Stimulated activated CD8-positive, alpha-beta memory T cell treated with anti-CD3 and anti-CD28 coated beads, Interleukin-4, amount 100 ng/mL, for 1 hour (primary cell): ENCODE data around the gene NUDT4B.
"Not testable (repeated sequence)": the region's sequence is repeated elsewhere in the genome, so short reads cannot be mapped to it uniquely, and the experiment has no call there.

ENCODE experiments used
- DNase-seq, 2 donors: peaks; one replicate each; pipeline ENCODE4 v3.0.0-alpha.2; 2020; ENCODE audit warnings: low read depth in 2 of 2, low spot score in 1 of 2

NUDT4B gene

GRCh38 chr1:148735538-148735937 is 13.0 kb upstream of the NUDT4B start:
- not testable (repeated sequence) for DNase-seq

- not testable (repeated sequence) for DNase-seq
These were observed 9.9 kb upstream of the NUDT4B start for GRCh38 chr1:148738667-148739066.

DNA sequence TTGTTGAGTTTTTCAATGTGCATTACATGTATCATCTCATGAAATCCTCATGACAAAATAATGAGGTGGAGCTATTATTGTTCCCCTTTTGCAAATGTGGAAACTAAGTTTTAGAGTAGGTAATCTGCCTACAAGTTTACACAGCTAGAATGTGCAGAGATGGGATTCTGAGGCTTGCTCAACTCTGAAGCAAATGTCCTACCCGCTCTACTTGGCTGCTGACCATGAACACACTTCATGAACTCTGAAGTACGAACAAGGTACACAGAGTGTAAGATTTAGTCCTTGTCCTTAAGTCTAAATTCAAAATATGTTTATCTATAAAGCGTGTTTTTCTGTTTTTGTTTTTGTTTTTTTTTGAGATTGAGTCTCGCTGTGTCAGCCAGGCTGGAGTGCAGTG is 5.4 kb upstream of the NUDT4B start:
- not testable (repeated sequence) for DNase-seq

DNA sequence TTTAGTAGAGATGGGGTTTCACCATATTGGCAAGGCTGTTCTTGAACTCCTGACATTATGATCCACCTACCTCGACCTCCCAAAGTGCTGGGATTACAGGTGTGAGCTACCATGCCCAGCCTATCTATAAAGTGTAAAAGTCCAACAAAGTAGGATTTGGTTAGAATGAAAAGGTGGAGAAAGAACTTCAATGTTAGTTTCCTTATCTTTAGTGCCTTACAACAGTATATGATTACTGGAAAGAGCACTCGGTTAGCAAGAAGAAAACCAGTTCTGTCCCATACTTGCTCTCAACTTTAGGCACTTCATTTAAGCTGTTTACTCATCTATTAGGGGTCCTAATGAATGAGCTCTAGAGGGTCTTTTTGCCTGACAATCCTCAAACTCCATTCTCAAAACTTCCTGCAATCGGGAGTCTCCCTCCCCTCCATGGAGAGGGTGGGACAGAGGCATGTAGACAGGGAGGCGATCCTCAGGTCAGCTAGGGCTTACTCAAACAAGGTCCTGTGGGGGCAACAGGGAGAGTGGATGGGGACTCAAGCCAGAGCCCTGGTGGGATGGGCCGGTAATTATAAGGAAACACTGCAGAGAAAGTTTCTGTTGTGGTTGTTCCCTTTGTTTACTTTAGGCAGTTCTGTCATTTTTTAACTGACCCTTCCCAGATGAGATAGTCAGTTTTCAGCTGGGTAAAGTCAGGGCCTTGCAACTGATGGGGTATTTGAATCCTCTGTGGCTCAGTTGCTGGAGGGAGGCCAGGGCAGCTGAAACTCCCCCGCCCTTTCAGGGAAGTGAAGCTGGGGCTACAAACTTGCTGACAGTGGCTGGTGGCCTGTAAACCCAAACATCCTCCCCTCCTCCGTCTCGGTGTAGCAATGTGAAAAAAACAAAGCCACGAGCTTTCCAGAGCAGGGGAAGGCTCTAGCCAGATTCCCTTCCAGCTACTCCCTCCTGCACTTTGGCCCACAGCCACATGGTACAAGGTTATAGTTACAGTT is 4.6 kb upstream of the NUDT4B start:
- not testable (repeated sequence) for DNase-seq

GRCh38 chr1:148749335-148749681 is 734 bp downstream of the NUDT4B start:
- DNase-seq, result not testable (repeated sequence)

GRCh38 chr1:148756231-148756630 is 7.7 kb downstream of the NUDT4B start:
- DNase-seq, result not testable (repeated sequence)

DNA sequence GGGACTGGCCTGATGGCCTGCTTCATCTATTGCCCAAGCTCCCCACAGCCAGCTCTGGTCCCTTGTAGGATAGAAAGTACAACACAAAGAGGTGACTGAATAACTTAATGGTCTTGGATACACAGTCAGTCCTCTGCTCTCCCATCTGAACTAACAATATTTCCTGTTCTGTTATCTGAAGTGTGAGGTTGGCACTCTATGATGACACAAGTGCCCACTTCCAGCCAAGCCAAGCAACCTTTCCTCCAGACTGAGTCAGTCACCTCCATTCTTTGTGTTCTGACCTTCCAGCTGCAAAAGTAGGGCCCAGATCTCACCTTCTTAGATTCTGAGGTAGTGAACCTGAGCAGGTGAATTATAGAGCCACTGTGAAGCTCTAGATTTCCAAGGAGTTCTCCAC is 8.9 kb downstream of the NUDT4B start:
- DNase-seq, result not testable (repeated sequence)

DNA sequence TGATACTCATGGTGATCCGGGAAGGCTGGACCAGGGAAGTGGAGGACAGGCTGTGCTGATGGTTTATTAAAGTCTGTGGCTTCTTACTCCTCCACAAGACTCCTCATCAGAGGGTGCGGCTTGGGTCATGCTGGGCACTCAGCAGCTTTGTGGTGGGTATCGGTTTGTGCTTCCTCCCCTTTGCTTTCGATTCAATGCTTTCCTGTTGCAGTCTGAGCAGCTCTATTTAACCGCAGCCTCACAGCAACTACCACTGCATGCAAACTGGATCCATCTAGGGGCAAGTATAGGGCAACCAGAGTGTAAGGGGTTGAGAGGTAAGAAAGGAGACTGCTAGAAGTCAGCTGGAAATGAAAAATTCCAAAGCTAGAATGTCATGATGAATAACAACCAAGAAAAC is 9.8 kb downstream of the NUDT4B start:
- not testable (repeated sequence) for DNase-seq

DNA sequence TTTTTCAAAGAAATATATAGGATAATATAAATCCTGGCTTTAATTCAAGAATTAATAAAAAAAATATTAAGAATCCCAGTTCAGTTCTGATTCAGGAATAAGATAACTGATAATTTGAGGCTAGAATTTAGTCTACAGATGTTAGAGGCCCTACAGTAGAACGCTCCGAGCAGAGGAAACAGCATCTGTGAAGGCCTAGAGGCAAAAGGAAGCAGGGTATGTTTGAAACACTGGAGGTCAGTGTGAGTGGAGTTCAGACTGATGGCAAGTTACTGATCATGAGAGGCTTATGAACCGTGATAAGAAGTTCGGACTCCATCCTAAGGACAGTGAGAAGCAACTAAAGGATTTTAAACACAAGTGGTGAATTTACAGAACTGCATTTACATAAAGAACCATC is 10.4 kb downstream of the NUDT4B start:
- not testable (repeated sequence) for DNase-seq

DNA sequence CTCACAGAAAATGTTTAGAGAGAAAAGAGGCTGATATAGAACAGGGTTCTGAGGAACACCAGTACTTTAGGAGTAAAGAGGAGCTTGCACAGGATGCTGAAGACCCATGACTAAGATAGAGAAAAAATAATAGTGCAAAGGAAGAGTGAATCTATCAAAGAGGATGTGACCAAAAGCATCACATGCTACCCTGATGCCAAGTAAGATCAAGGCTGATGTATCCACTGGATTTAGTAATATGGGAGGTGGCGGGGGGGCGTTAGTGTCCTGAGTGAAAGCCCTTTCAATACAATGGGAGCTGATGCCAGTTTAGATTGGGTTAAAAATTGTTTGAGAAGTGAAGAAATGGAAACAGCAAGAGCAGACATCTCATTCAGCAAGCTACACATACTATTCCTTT is 11.2 kb downstream of the NUDT4B start:
- DNase-seq, result not testable (repeated sequence)

DNA sequence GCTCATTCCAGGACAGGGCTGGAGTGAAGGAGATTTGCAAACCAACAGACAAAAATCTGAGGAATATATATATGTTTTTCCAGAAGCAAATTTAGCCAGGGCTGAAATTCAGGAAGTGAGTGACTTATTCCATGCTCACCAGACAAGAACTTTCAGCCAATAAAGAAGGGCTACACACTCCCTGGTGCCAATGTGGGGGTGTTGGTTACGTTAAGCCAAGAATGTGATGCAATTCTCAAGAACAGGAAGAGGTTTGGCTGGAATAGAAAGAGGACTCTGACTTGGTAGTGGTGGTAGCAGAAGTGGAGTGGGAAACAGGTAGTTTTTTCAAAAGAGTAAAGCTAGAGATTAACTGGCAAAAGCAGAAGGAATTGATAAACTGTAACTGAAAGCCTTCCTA is 11.6 kb downstream of the NUDT4B start:
- DNase-seq, result not testable (repeated sequence)

- not testable (repeated sequence) for DNase-seq
These were observed 12.8 kb downstream of the NUDT4B start for GRCh38 chr1:148761360-148761759.

DNA sequence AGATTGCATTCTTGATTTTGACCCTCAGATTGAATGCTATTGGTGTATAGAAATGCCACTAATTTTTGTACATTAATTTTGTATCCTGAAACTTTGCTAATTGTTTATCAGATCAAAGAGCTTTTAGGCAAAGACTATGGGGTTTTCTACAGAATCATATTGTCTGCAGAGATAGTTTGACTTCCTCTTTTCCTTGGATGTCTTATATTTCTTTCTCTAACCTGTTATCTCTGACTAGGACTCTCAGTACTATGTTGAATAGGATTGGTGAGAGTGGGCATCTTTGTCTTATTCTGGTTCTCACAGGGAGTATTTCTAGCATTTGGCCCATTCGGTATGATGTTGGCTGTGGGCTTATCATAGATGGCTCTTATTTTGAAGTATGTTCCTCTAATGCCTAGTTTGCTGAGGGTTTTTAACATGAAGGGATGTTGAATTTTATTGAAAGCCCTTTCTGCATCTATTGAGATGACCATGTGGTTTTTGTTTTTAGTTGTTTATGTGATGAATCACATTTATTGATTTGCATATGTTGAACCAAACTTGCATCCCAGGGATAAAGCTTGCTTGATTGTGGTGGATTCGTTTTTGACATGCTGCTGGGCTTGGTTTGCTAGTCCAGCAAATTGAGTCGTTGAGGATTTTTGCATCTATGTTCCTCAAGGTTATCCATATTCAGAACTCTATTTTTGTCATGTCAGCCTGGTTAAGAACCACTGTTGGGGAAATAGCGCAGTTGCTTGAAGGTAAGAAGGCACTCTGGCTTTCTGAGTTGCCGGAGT is 16.9 kb downstream of the NUDT4B start:
- DNase-seq, result not testable (repeated sequence)

DNA sequence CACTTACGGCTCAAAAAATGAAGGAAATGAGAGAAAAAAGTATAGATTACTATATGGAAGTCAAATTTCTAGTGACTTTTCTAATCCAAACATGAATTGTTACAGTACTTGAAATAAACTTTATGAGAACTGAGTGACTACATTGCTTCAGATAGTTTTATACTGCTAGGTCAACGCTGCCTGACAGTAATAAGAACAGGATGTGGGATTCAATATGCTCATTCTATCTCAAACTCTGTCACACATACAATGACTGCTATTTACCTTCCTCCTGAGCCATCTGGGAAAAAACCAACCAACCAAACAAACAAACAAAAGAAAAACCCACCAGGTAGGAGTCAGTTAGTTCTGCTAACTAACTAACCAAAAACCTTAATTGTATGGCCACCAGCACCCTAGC is 20.0 kb downstream of the NUDT4B start:
- not testable (repeated sequence) for DNase-seq

DNA sequence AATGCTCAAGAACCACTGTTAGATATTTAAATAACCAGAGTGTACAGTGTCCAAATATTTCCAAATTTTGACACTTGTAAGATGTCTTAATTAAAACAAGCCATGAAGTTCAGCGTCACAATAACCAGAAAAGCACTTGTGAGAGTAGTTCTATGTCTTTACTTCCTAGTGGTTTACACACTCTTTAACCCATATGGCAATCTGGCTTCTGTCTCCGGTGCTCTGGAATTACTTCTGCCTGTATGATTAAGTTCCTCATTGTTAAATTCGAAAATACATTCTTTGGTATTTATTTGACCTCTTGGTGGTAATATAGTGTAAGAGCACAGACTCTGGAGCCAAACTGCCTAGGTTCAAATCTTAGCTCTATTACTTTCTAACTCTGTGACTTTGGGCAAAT is 20.9 kb downstream of the NUDT4B start:
- not testable (repeated sequence) for DNase-seq

DNA sequence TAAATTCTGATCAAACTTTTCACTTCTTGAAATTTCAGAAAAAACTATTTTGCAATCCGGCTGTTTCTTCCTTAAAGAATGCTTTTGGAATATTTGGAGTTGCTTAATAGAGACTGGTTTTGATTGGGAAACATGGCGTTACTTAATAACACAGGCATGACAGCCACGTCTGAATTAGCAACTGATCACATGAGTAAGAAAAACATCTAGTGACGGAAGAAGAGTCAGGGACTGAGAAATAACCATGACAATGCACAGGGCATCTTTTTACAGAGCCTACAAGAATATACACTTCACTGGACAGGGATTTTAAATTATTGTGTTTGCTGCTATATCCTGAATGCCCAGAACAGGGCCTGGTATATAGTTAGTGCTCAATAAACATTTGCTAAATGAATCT is 25.1 kb downstream of the NUDT4B start:
- not testable (repeated sequence) for DNase-seq

- not testable (repeated sequence) for DNase-seq
These were observed 25.5 kb downstream of the NUDT4B start for GRCh38 chr1:148774102-148774501.

GRCh38 chr1:148775263-148775662 is 26.7 kb downstream of the NUDT4B start:
- not testable (repeated sequence) for DNase-seq

GRCh38 chr1:148777649-148778048 is 29.1 kb downstream of the NUDT4B start:
- DNase-seq, result not testable (repeated sequence)

DNA sequence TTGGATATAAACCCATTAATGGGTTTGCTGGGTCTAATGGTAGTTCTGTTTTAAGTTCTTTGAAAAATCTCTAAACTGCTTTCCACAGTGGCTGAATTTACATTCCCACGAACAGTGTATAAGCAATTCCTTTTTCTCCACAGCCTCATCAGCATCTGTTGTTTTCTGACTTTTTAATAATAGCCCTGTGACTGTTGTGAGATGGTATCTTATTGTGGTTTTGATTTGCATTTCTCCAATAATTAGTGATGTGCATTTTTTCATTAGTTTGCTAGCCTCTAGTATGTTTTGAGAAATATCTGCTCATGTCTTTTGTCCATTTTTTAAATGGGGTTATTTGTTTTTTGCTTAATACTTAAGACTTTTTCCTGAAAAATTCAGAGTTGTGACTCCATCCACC is 31.8 kb downstream of the NUDT4B start:
- not testable (repeated sequence) for DNase-seq

DNA sequence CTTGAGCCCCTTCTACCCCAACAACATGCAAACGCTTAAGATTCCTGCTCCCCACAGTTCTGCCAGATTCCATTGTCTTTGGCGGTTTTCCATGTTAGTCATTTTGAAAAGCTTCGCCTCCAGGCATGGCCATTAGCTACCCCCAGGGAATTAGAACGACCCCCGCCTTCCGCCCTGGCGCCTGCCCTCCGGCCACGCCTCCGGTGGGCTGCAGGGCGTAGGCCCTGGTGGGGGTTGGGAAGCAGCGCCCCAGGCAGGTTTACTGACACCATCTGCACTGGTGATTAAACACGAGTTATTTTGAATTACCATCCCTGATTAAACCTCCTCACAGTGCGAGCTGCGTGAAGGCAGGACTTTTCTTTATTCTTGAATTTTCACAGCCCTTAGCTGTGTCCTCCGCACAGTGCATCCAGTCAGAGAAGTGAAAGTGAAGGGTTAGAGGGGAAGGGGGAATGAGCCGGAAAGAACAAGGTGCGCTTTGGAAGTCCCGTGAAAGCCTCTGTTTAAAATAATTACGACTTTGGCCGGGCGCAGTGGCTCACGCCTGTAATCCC is 43.0 kb downstream of the NUDT4B start:
- DNase-seq, result not testable (repeated sequence)
